ENCODE data around the gene C11orf91.

C11orf91 gene

DNA sequence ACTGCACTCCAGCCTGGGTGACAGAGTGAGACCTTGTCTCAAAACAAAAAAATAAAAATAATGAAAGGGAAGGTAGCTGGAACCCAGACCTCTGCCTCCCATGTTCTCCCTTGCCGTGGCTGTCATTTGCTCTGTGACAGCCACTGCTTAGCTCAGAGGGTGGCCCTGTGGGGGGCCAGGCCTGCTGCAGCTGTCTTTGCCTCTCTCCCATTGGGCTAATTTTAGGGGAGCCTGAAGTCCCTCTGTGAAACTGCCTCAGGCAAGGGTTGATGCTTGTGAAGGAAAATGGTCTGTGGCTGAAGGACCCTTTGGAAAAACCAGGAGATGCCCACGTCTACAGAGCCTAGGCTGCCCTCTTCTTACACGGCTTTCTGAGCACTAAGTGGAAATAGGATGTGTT is 42.9 kb downstream of the C11orf91 start:
- no peak overlapping the region for H3K4me3 ChIP-seq (ENCODE audit: low read depth, low read length)
- no peak for DNase-seq (ENCODE audit: low read depth)
- TF ChIP-seq CTCF (IDR thresholded peaks at IDR 0.05; ENCODE audit: control insufficient read depth, extremely low read depth, insufficient read depth) = no peak

- TF ChIP-seq CTCF (IDR thresholded peaks at IDR 0.05; ENCODE audit: control insufficient read depth, extremely low read depth, insufficient read depth) = no peak
- no peak overlapping the region for H3K4me3 ChIP-seq (ENCODE audit: low read depth, low read length)
- no peak for DNase-seq (ENCODE audit: low read depth)
These were observed 43.9 kb downstream of the C11orf91 start for GRCh38 chr11:33656768-33657167.

- TF ChIP-seq CTCF (IDR thresholded peaks at IDR 0.05; ENCODE audit: control insufficient read depth, extremely low read depth, insufficient read depth) = no peak
These were observed 44.6 kb downstream of the C11orf91 start for GRCh38 chr11:33655842-33656600.

DNA sequence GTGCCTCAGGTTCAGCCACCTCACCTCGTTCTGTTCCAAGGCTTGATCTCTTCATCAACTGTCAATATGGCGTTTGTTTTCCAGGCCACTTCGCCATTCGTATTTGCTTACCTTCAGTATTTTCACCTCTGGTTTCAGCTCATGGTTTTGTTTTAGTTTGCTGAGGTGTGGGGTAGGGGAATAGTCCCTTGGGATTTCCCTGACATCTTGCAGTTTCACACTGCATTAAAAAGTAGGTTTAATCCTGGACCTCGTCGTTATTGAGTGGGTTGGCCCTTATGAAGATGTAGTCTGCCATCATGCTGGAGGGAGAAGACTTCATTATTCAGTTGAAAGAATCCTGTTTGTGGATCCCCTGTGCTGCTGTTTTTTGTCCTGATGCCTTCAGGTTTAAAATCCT is 46.0 kb downstream of the C11orf91 start:
- no peak overlapping the region for H3K4me3 ChIP-seq (ENCODE audit: low read depth, low read length)
- no peak for TF ChIP-seq CTCF (IDR thresholded peaks at IDR 0.05; ENCODE audit: control insufficient read depth, extremely low read depth, insufficient read depth)
- no peak for DNase-seq (ENCODE audit: low read depth)

More at GRCh38 chr11:33655842-33656600, 44.6 kb downstream of the C11orf91 start:
- H3K4me3 ChIP-seq (ENCODE audit: low read depth, low read length) = no peak overlapping the region
- DNase-seq (ENCODE audit: low read depth) = no peak

DNA sequence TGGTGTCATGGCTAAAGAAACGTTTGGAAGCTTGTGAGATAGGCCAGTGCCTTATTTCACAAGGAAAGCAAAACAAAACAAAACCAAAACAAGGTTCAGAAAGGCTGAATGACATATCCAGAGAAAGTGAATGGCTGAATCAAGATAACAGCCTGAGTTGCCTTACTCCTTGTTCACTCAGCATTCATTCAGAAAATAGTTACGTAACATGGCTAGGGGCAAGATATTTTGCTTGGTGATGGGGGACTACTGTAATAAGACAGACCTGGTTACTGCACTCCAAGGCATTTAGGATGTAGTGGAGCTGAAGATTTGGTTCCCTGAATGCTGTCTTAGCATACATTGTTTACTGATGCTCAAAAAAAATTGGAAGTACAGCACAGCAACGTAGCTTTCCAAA is 47.7 kb downstream of the C11orf91 start:
- TF ChIP-seq CTCF (IDR thresholded peaks at IDR 0.05; ENCODE audit: control insufficient read depth, extremely low read depth, insufficient read depth) = no peak
- DNase-seq (ENCODE audit: low read depth) = no peak
- H3K4me3 ChIP-seq (ENCODE audit: low read depth, low read length) = no peak overlapping the region

DNA sequence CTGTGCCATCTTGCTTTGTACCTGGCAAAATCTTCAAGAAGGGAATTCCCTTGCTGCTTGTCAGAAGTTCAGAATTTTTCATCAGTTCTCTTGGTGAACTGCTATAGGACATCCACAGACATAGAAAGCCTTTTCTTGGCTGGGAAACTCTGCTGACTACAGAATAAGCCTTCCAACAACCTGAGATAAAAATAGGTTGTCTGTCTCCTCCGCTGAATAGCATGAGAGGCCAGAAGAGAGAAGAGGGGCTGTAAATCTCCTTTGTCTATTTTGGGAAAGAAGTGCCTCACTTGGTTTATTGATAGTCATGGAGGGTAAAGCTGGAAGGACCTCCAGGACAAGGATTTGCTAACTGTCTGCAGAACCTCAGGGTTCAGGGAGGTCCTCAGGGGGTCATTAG is 48.2 kb downstream of the C11orf91 start:
- no peak for TF ChIP-seq CTCF (IDR thresholded peaks at IDR 0.05; ENCODE audit: control insufficient read depth, extremely low read depth, insufficient read depth)
- no peak overlapping the region for H3K4me3 ChIP-seq (ENCODE audit: low read depth, low read length)

DNA sequence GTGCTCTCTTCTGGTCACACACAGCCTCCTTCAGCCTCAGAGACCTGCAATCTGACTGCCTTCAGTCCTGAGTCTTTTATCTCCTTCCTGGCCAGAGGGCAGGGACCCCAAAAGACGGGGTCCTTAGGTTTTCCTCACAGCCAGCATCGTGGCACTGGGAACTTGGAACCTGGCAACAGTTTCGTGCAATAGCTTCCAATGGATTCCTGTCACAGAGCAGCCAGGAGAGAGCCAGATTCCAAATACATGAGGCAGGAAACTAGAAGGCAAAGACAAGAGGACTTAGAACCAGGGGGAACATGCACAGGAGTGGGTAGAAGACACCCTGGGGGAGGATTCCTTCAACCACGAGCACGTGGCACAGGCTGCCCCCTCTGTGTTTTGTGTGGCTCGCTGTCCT is 48.6 kb downstream of the C11orf91 start:
- TF ChIP-seq CTCF (IDR thresholded peaks at IDR 0.05; ENCODE audit: control insufficient read depth, extremely low read depth, insufficient read depth) = no peak
- no peak for DNase-seq (ENCODE audit: low read depth)
- no peak overlapping the region for H3K4me3 ChIP-seq (ENCODE audit: low read depth, low read length)

More for the DNA sequence above, 48.2 kb downstream of the C11orf91 start:
- no peak for DNase-seq (ENCODE audit: low read depth)
